Transverse colon (tissue), 4 donors: ENCODE measurements around the gene SHMT1. TPM values are rescaled to one million over a fixed set of nuclear protein-coding genes. Genes with fewer than 3 reads are reported as not detected.

ENCODE experiments used
- DNase-seq: peaks from one replicate; pipeline ENCODE4 v3.0.0-alpha.2; 2019
- H3K27ac ChIP-seq, 4 donors: fragments of 200-600 bp; sonication (generic); 2 replicates each; pipeline ENCODE4 v1.5.1; 2016 to 2018; ENCODE audit warnings: inconsistent platforms in 4 of 4
- H3K27me3 ChIP-seq: fragments of 200-600 bp; sonication (generic); 2 replicates; pipeline ENCODE4 v1.5.1; 2017; ENCODE audit warnings: inconsistent platforms
- H3K36me3 ChIP-seq, 4 donors: fragments of 200-600 bp; sonication (generic); 2 replicates each; pipeline ENCODE4 v1.5.1; 2017 to 2019; ENCODE audit warnings: inconsistent platforms in 4 of 4
- H3K4me1 ChIP-seq, 4 donors: fragments of 200-600 bp; sonication (generic); 2 replicates each; pipeline ENCODE4 v1.5.1; 2017 to 2020; ENCODE audit warnings: inconsistent platforms in 4 of 4
- H3K4me3 ChIP-seq, 4 donors: fragments of 200-600 bp; sonication (generic); 1 replicate in 1 of 4; 2 replicates in 3 of 4; pipeline versions ENCODE4 v1.5.1 to v1.6.1; 2017 to 2019; ENCODE audit warnings: inconsistent platforms in 4 of 4
- H3K9me3 ChIP-seq, 2 donors: fragments of 200-600 bp; sonication (generic); 2 replicates each; pipeline ENCODE4 v1.5.1; 2017 to 2019; ENCODE audit warnings: inconsistent platforms in 2 of 2
- EP300 ChIP-seq: sonication (generic); formaldehyde crosslinking; IDR thresholded peaks from one replicate; pipeline ENCODE4 v1.6.1; 2017; ENCODE audit warnings: antibody characterized with exemption, low read depth
- POLR2A ChIP-seq: fragments of 450-650 bp; IDR thresholded peaks from one replicate; pipeline ENCODE4 v1.6.1; 2016; ENCODE audit warnings: antibody characterized with exemption, mild to moderate bottlenecking, moderate library complexity
- POLR2AphosphoS5 ChIP-seq, 3 donors: sonication (generic); formaldehyde crosslinking; IDR thresholded peaks; one replicate each; pipeline ENCODE4 v1.6.1; 2016; ENCODE audit warnings: antibody characterized with exemption in 3 of 3
- WGBS, 2 donors: methylation state at CpG; one replicate each; pipeline ENCODE4 v1.1.5; 2018; ENCODE audit warnings: low coverage in 1 of 2; 5-methylcytosine and 5-hydroxymethylcytosine counted together
- in situ Hi-C, 4 donors: fragments of 200-750 bp; cut with MboI; loops; one replicate each; pipeline versions ENCODE4 v1.15.0 to v1.15.1; 2017; ENCODE audit warnings: low sequenced_read_pairs in 3 of 4, low pct_ligation_motif_present in 1 of 4, low pct_unique_long_range_greater_than_20kb in 1 of 4
- intact Hi-C: fragments of 100-400 bp; cut with DNase I; formaldehyde crosslinking; loops from one replicate; pipeline ENCODE4 v1.15.1; 2023; ENCODE audit warnings: low total_unique reads
- small RNA-seq, 4 donors: library from RNA; depleted of rRNA; stranded (forward); fragments of <200 nt; gene quantifications; one replicate each; pipeline ENCODE3, GENCODE V24; 2016
- total RNA-seq, 4 donors: library from RNA; depleted of rRNA; stranded (reverse); fragments of >200 nt; gene quantifications; one replicate each; pipeline ENCODE4 v1.1.0, GENCODE V29; 2016
- TF ChIP-seq, protein P1 (sequence below), 5 experiments: fragments of 200-600 bp in 3 of 5; fragments of 450-650 bp in 2 of 5; sonication (generic) in 3 of 5; IDR thresholded peaks; 1 replicate in 2 of 5; 2 replicates in 3 of 5; pipeline ENCODE4 v1.5.1; 2016 to 2017; ENCODE audit warnings: antibody characterized with exemption in 5 of 5, inconsistent platforms in 3 of 5, mild to moderate bottlenecking in 2 of 5, moderate library complexity in 1 of 5

SHMT1 gene
- total RNA-seq, 4 donors from 2014 or later = 29.2 to 49.4 (median 38.5) TPM

DNA sequence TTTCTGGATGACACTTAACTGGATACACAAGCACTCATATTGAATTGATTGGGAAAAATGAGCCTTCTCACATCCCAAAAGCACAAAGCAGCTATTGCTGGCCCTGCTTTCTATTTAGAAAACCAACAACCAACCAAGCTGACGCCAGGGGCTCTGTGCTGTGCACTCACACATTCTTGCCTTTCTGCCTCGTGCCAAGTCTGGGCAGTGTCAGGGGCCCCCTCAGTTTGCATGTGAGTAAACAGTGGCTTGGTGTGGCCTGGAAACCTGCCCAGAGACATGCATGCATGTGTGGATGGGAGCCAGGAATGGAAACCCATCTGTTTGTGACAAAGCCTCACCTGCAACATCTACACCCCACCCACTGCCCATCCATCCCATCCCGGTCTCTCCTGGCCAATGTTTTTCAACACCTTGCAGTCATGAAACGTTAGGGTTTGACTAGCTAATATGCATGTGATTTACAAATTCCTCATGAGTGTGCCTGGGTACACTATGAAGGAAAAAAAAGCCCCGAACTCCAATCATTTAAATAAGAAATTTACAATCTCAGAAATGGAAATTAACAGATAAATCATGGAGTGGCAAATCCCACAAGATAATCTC, 82.5 kb downstream of the SHMT1 start:
- no peak for DNase-seq

DNA sequence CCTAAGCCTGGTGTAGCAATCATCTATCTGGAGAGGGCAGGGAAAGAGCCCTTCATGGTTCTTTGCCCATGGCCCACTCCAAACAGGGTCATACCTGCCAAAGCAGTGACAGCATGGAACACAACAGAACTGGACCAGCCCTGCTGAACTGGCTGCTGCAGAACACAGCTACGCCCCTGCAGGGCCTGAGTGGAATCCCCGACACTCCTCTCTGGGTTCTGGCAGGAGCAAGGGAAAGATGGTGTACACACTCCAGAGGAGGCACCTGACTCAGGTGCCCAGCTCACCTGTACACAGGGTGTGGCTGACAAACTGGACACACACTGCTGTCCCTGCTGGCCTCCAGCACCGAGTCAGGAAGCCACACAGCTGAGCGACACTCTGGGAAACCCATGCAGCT, 83.1 kb downstream of the SHMT1 start:
- H3K27ac ChIP-seq = no peak overlapping the region
- peaks cover 0 to 36% (median 18%) of the 10 kb centered on the region in 4 donors for H3K36me3 ChIP-seq

More for the DNA sequence above, 82.5 kb downstream of the SHMT1 start:
- no peak overlapping the region for H3K4me3 ChIP-seq
- no peak overlapping the region for H3K27ac ChIP-seq
- H3K4me1 ChIP-seq = no peaks in the 10 kb centered on the region
- H3K27me3 ChIP-seq = no peaks in the 10 kb centered on the region
- TF ChIP-seq, protein P1, sequence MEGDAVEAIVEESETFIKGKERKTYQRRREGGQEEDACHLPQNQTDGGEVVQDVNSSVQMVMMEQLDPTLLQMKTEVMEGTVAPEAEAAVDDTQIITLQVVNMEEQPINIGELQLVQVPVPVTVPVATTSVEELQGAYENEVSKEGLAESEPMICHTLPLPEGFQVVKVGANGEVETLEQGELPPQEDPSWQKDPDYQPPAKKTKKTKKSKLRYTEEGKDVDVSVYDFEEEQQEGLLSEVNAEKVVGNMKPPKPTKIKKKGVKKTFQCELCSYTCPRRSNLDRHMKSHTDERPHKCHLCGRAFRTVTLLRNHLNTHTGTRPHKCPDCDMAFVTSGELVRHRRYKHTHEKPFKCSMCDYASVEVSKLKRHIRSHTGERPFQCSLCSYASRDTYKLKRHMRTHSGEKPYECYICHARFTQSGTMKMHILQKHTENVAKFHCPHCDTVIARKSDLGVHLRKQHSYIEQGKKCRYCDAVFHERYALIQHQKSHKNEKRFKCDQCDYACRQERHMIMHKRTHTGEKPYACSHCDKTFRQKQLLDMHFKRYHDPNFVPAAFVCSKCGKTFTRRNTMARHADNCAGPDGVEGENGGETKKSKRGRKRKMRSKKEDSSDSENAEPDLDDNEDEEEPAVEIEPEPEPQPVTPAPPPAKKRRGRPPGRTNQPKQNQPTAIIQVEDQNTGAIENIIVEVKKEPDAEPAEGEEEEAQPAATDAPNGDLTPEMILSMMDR (IDR thresholded peaks at IDR 0.05) = no peak
- TF ChIP-seq EP300 (no peak), POLR2A (no peak), POLR2AphosphoS5 (IDR thresholded peaks at IDR 0.05) (no peak)
- H3K36me3 ChIP-seq = peaks cover 0 to 37% (median 18%) of the 10 kb centered on the region in 4 donors
- WGBS, 2 donors = 60% methylated on average over 5 of the region's 5 CpGs; no CpG with 5 or more reads in 1 of the 2 donors
- intact Hi-C loops = no loop called here
- in situ Hi-C loops = no loop called here
- no peaks in the 10 kb centered on the region for H3K9me3 ChIP-seq

DNA sequence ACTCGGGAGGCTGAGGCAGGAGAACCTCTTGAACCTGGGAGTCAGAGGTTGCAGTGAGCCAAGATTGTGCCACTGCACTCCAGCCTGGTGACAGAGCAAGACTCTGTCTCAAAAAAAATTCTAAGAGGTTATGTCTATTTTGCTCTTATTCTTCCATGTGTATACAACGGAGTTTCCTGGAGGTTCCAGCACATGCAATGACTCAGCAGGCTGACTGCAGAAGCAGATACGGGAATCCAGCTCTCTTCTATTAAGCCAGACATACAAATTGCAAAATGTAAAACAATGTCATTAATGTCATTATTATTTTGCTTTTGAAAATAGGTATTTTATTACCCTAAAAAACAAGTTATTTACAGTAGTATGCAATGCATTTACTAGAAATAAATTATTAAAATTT, 84.5 kb downstream of the SHMT1 start:
- peaks cover 0 to 38% (median 19%) of the 10 kb centered on the region in 4 donors for H3K36me3 ChIP-seq
- no peaks in the 10 kb centered on the region for H3K27me3 ChIP-seq
- no peak overlapping the region for H3K27ac ChIP-seq
- no peak for DNase-seq
- WGBS, 2 donors = 88 to 100% methylated on average over 1 to 3 of the region's 3 CpGs
- in situ Hi-C loops = loop anchor here in 1 of 4 donors (10.0 kb wide), 1 partner anchor 64 kb away; no protein-coding TSS in a partner anchor
- H3K9me3 ChIP-seq = no peaks in the 10 kb centered on the region
- H3K4me3 ChIP-seq = no peak overlapping the region
- TF ChIP-seq POLR2A (no peak), POLR2AphosphoS5 (IDR thresholded peaks at IDR 0.05) (no peak), EP300 (no peak)
- TF ChIP-seq, protein P1 (IDR thresholded peaks at IDR 0.05) = no peak
- H3K4me1 ChIP-seq = no peaks in the 10 kb centered on the region
- intact Hi-C loops = no loop called here

More for the DNA sequence above, 83.1 kb downstream of the SHMT1 start:
- Histone ChIP-seq H3K27me3 (no peaks in the 10 kb centered on the region), H3K4me1 (no peaks in the 10 kb centered on the region), H3K9me3 (no peaks in the 10 kb centered on the region), H3K4me3 (no peak overlapping the region)
- intact Hi-C loops = no loop called here
- DNase-seq = no peak
- WGBS, 2 donors = 94 to 100% methylated on average over 2 to 4 of the region's 4 CpGs
- in situ Hi-C loops = no loop called here
- no peak for TF ChIP-seq POLR2AphosphoS5 (IDR thresholded peaks at IDR 0.05)
- TF ChIP-seq, protein P1 (IDR thresholded peaks at IDR 0.05) = no peak
- TF ChIP-seq EP300 = no peak
- no peak for TF ChIP-seq POLR2A

Small RNA genes within 50 kb of the gene (small RNA-seq; reads per million reads assigned to genes)
- gene AL353997.5 = 0 reads per million in 4 donors

Other genes with a start within 250 kb of the SHMT1 start
- gene ALKBH5, start 179.7 kb downstream of the SHMT1 start, total RNA-seq = 100 to 1,000 TPM in 2 of 4 donors, 10 to 100 TPM in 2; 69.2 to 109 (median 88.4) TPM
- gene LLGL1, start 137.9 kb downstream of the SHMT1 start, total RNA-seq = 10 to 100 TPM; 11.1 to 18.0 (median 14.9) TPM
- gene FLII, start 104.8 kb downstream of the SHMT1 start, total RNA-seq = 100 to 1,000 TPM; 365 to 919 (median 428) TPM
- gene MIEF2, start 102.9 kb downstream of the SHMT1 start, total RNA-seq = 10 to 100 TPM in 3 of 4 donors, 1 to 10 TPM in 1; 7.4 to 48.0 (median 21.0) TPM
- gene TOP3A, start 48.6 kb downstream of the SHMT1 start, total RNA-seq = 10 to 100 TPM; 12.0 to 79.0 (median 32.1) TPM
- gene SMCR8, start 48.3 kb downstream of the SHMT1 start, total RNA-seq = 10 to 100 TPM; 12.1 to 20.6 (median 19.6) TPM
- gene EVPLL, start 14.2 kb upstream of the SHMT1 start, total RNA-seq = 1 to 10 TPM in 2 of 4 donors, under 1 TPM in 1, not detected in 1; 0.41 to 7.0 (median 1.1) TPM
- 10 to 100 TPM; 15.7 to 60.7 (median 37.2) TPM for gene LGALS9C, start 113.2 kb upstream of the SHMT1 start, total RNA-seq